IMR-90 (cell line): Measurements from ENCODE around the gene GIMAP5. TPM values are rescaled to one million over a fixed set of nuclear protein-coding genes. Genes with fewer than 3 reads are reported as not detected.

ENCODE experiments used
- ATAC-seq: fragments of 200-7000 bp; cut with Tn5 transposase; 2 replicates; pipeline ENCODE4 v1.9.1; 2020; ENCODE audit warnings: low read depth, mild to moderate bottlenecking, moderate library complexity
- BruUV-seq: library from RNA; stranded (reverse); fragments of 400-500 nt; replicated peaks from 2 replicates; lab custom pipeline; 2021; lab: Mats Ljungman, UMichigan
- CTCF ChIA-PET: fragments of 300-600 bp; formaldehyde crosslinking; extraction: SDS; loops from one replicate; lab custom pipeline; 2021; ENCODE audit warnings: antibody characterized with exemption; lab: Yijun Ruan, JAX
- POLR2A ChIA-PET: fragments of 300-600 bp; sonication (Branson Sonifier 250); formaldehyde crosslinking; loops from one replicate; lab custom pipeline; 2022; ENCODE audit warnings: antibody characterized with exemption; ENCODE audit not compliant: unreplicated experiment; lab: Charles Lee
- DNase-seq: peaks from one replicate; pipeline ENCODE4 v3.0.0; 2013
- H2AFZ ChIP-seq: replicated peaks from 2 replicates; pipeline ENCODE3; 2013; ENCODE audit warnings: low read length, mild to moderate bottlenecking; ENCODE audit not compliant: poor library complexity
- H2AK5ac ChIP-seq: 2 replicates; pipeline ENCODE4 v1.6.1; 2013; ENCODE audit warnings: low read depth, low read length, inconsistent platforms
- H2AK9ac ChIP-seq: replicated peaks from 2 replicates; pipeline ENCODE3; 2013; ENCODE audit warnings: mild to moderate bottlenecking, low read depth, low read length, moderate library complexity; ENCODE audit not compliant: poor library complexity
- H2BK120ac ChIP-seq: 2 replicates; pipeline ENCODE4 v1.6.1; 2013; ENCODE audit warnings: low read depth, low read length, inconsistent platforms
- H2BK15ac ChIP-seq: 3 replicates; pipeline ENCODE4 v1.6.1; 2013; ENCODE audit warnings: low read depth, low read length, inconsistent platforms
- H2BK20ac ChIP-seq: 2 replicates; pipeline ENCODE4 v1.6.1; 2013; ENCODE audit warnings: low read depth, mild to moderate bottlenecking, inconsistent platforms, low read length, moderate library complexity
- H2BK5ac ChIP-seq: 2 replicates; pipeline ENCODE4 v1.6.1; 2013; ENCODE audit warnings: mild to moderate bottlenecking, low read depth, low read length, inconsistent platforms; ENCODE audit not compliant: poor library complexity, severe bottlenecking
- H3K14ac ChIP-seq: replicated peaks from 2 replicates; pipeline ENCODE4 v1.6.1; 2013; ENCODE audit warnings: low read depth, low read length, inconsistent platforms
- H3K18ac ChIP-seq: 2 replicates; pipeline ENCODE4 v1.6.1; 2013; ENCODE audit warnings: low read depth, low read length, control low read depth
- H3K23ac ChIP-seq: 2 replicates; pipeline ENCODE4 v1.6.1; 2013; ENCODE audit warnings: low read depth, low read length, inconsistent platforms
- H3K27ac ChIP-seq: 2 replicates; pipeline ENCODE4 v1.5.1; 2013; ENCODE audit warnings: mild to moderate bottlenecking, control low read depth, low read length; ENCODE audit not compliant: insufficient read depth
- H3K27me3 ChIP-seq: 2 replicates; pipeline ENCODE4 v1.6.1; 2013; ENCODE audit warnings: low read length; ENCODE audit not compliant: control insufficient read depth, insufficient read depth
- H3K36me3 ChIP-seq: 2 replicates; pipeline ENCODE4 v1.6.1; 2013; ENCODE audit warnings: low read length, mixed read lengths; ENCODE audit not compliant: control insufficient read depth, insufficient read depth
- H3K4ac ChIP-seq: 2 replicates; pipeline ENCODE4 v1.6.1; 2013; ENCODE audit warnings: low read depth, low read length, inconsistent platforms
- H3K4me1 ChIP-seq: 2 replicates; pipeline ENCODE4 v1.6.1; 2013; ENCODE audit warnings: low read length, mixed read lengths; ENCODE audit not compliant: control insufficient read depth, insufficient read depth
- H3K4me2 ChIP-seq: 2 replicates; pipeline ENCODE4 v1.6.1; 2013; ENCODE audit warnings: low read depth, mild to moderate bottlenecking, control low read depth, low read length, moderate library complexity
- H3K4me3 ChIP-seq: 2 replicates; pipeline ENCODE4 v1.5.1; 2013; ENCODE audit warnings: low read depth, mild to moderate bottlenecking, control low read depth, low read length, moderate library complexity; ENCODE audit not compliant: insufficient read depth
- H3K56ac ChIP-seq: 2 replicates; pipeline ENCODE4 v1.6.1; 2013; ENCODE audit warnings: low read length, inconsistent platforms; ENCODE audit not compliant: insufficient read depth; ENCODE audit errors: extremely low read depth
- H3K79me1 ChIP-seq, 2 experiments: 2 replicates each; pipeline ENCODE4 v1.6.1; 2013; ENCODE audit warnings: low read length in 2 of 2, inconsistent platforms in 1 of 2, low read depth in 1 of 2
- H3K9ac ChIP-seq: 2 replicates; pipeline ENCODE4 v1.6.1; 2013; ENCODE audit warnings: low read depth, low read length, control low read depth
- H3K9me1 ChIP-seq: 2 replicates; pipeline ENCODE4 v1.6.1; 2013; ENCODE audit warnings: low read length, inconsistent platforms; ENCODE audit not compliant: insufficient read depth
- H3K9me3 ChIP-seq: 2 replicates; pipeline ENCODE4 v1.6.1; 2013; ENCODE audit warnings: low read length; ENCODE audit not compliant: control insufficient read depth, insufficient read depth
- H4K20me1 ChIP-seq: 2 replicates; pipeline ENCODE4 v1.6.1; 2013; ENCODE audit warnings: low read length, inconsistent platforms; ENCODE audit not compliant: insufficient read depth
- H4K5ac ChIP-seq: 2 replicates; pipeline ENCODE4 v1.6.1; 2013; ENCODE audit warnings: mild to moderate bottlenecking, low read depth, low read length, control low read depth
- H4K8ac ChIP-seq, 2 experiments: 2 replicates each; pipeline ENCODE4 v1.6.1; 2013; ENCODE audit warnings: low read depth in 2 of 2, low read length in 2 of 2, control low read depth in 1 of 2, inconsistent platforms in 1 of 2
- H4K91ac ChIP-seq: 2 replicates; pipeline ENCODE4 v1.6.1; 2013; ENCODE audit warnings: low read depth, low read length, inconsistent platforms; ENCODE audit not compliant: insufficient read depth
- CEBPB ChIP-seq: IDR thresholded peaks from 2 replicates; pipeline ENCODE4 v1.6.1; 2012; ENCODE audit warnings: low read depth, low read length, improper control_type of control experiment
- MAFK ChIP-seq: IDR thresholded peaks from 2 replicates; pipeline ENCODE4 v1.6.1; 2012; ENCODE audit warnings: low read depth, low read length, improper control_type of control experiment
- NFE2L2 ChIP-seq: fragments of 150-350 bp; IDR thresholded peaks from 2 replicates; pipeline ENCODE4 v1.6.1; 2016; ENCODE audit warnings: low read depth, mild to moderate bottlenecking, low read length
- POLR2A ChIP-seq: IDR thresholded peaks from 2 replicates; pipeline ENCODE4 v1.6.1; 2012; ENCODE audit warnings: mild to moderate bottlenecking, low read depth, low read length
- RCOR1 ChIP-seq: IDR thresholded peaks from 2 replicates; pipeline ENCODE4 v1.6.1; 2012; ENCODE audit warnings: mild to moderate bottlenecking, low read length, improper control_type of control experiment; ENCODE audit not compliant: insufficient replicate concordance
- WGBS, 2 experiments: methylation state at CpG; one replicate each; pipeline versions ENCODE4 v1.1.5 to v1.1.7; 2013; ENCODE audit warnings: missing lambda C conversion rate in 2 of 2; ENCODE audit not compliant: insufficient read length in 1 of 2; ENCODE audit errors: extremely low coverage in 2 of 2; 5-methylcytosine and 5-hydroxymethylcytosine counted together
- dilution Hi-C: fragments of 300-500 bp; cut with HindIII; formaldehyde crosslinking; loops from one replicate; pipeline ENCODE4 v1.14.3; 2018; ENCODE audit warnings: low sequenced_read_pairs; ENCODE audit not compliant: unreplicated experiment
- in situ Hi-C: fragments of 300-500 bp; cut with MboI; formaldehyde crosslinking; loops from 3 replicates; pipeline ENCODE4 v1.14.3; 2019; ENCODE audit warnings: low sequenced_read_pairs, inconsistent platforms, mixed read lengths
- intact Hi-C: fragments of 100-400 bp; cut with micrococcal nuclease; formaldehyde crosslinking; loops from 2 replicates; pipeline ENCODE4 v1.10.0; 2022
- polyA plus RNA-seq, 3 experiments: library from polyadenylated mRNA; depleted of rRNA; stranded (reverse); fragments of >200 nt; gene quantifications; 2 replicates each; pipeline ENCODE4 v1.2.3, GENCODE V29; 2012; ENCODE audit warnings: low replicate concordance in 1 of 3
- total RNA-seq: library from RNA; depleted of rRNA; stranded (reverse); fragments of >200 nt; gene quantifications from 2 replicates; pipeline ENCODE4 v1.2.3, GENCODE V29; 2012
- TF ChIP-seq, protein P1 (sequence below): fragments of 150-350 bp; IDR thresholded peaks from 2 replicates; pipeline ENCODE4 v1.6.1; 2017; ENCODE audit warnings: mild to moderate bottlenecking, antibody characterized with exemption, low read length, low read depth
- TF ChIP-seq, protein P2 (sequence below): fragments of 150-350 bp; IDR thresholded peaks from 2 replicates; pipeline ENCODE4 v1.6.1; 2016; ENCODE audit warnings: low read depth, mild to moderate bottlenecking, low read length, moderate library complexity, borderline replicate concordance

The GIMAP5 gene
- total and polyA plus RNA-seq, 2 of the 4 experiments (the other 2 are of a cell fraction): not detected

DNA sequence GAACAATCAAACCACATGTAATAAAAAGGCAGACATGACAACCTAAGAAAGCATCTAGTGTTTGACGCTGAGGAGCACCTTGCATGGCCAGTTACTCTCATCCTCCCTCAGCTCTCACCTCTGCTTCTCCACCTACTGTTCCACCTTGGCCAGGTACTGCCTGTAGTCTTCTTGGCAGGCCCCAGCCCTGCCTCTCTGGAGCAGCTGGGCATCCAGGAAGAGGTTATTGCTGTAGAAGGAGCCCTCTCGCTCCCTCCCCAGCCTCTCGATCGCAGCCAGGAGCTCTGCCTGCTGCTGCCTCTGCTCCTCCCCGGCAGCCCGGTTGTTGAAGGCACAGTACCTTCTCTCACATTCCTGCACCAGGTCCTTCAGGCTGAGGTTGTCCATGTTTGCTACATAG lies 9.7 kb downstream of the GIMAP5 start:
- Histone ChIP-seq H2BK15ac (no peak overlapping the region), H3K18ac (no peak overlapping the region), H3K23ac (no peak overlapping the region), H4K5ac (no peak overlapping the region), H2BK5ac (no peak overlapping the region), H4K91ac (no peak overlapping the region), H3K27me3 (no peaks in the 10 kb centered on the region; the same call in 1 of the 2 replicates), H4K20me1 (no peaks in the 10 kb centered on the region), H2AFZ (no peak overlapping the region), H3K4me1 (no peaks in the 10 kb centered on the region), H2AK5ac (no peak overlapping the region), H2BK120ac (no peak overlapping the region), H3K9me3 (no peaks in the 10 kb centered on the region), H3K79me1 (no peaks in the 10 kb centered on the region), H3K4me3 (no peak overlapping the region), H2BK20ac (no peak overlapping the region), H4K8ac (no peak overlapping the region), H3K4me2 (no peak overlapping the region), H3K9me1 (no peaks in the 10 kb centered on the region), H3K56ac (no peak overlapping the region), H3K14ac (no peak overlapping the region), H3K4ac (no peak overlapping the region), H3K27ac (no peak overlapping the region), H3K9ac (no peak overlapping the region), H2AK9ac (no peak overlapping the region), H3K36me3 (no peaks in the 10 kb centered on the region)
- intact Hi-C loops (no loop called here), dilution Hi-C loops (no loop called here), in situ Hi-C loops (loop anchor here (25.0 kb wide), 1 partner anchor 435 kb away; the partner anchor contains the start of genes ACTR3C and LRRC61)
- ChIA-PET CTCF (interaction anchor here (1.0 kb wide), 1 partner anchor 10 kb away, joined by 3 read pairs; no protein-coding TSS in a partner anchor), POLR2A (no interaction called here)
- WGBS, 2 experiments: 80% methylated on average over 1 of the region's 6 CpGs; no CpG with 5 or more reads in 1 of the 2 experiments
- DNase-seq (no peak), ATAC-seq (no peak)
- no TSS peak for BruUV-seq
- TF ChIP-seq POLR2A: no peak
- TF ChIP-seq, protein P1, sequence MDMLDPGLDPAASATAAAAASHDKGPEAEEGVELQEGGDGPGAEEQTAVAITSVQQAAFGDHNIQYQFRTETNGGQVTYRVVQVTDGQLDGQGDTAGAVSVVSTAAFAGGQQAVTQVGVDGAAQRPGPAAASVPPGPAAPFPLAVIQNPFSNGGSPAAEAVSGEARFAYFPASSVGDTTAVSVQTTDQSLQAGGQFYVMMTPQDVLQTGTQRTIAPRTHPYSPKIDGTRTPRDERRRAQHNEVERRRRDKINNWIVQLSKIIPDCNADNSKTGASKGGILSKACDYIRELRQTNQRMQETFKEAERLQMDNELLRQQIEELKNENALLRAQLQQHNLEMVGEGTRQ: no peak
- no peak for TF ChIP-seq RCOR1
- no peak for TF ChIP-seq CEBPB
- TF ChIP-seq MAFK: no peak
- TF ChIP-seq, protein P2, sequence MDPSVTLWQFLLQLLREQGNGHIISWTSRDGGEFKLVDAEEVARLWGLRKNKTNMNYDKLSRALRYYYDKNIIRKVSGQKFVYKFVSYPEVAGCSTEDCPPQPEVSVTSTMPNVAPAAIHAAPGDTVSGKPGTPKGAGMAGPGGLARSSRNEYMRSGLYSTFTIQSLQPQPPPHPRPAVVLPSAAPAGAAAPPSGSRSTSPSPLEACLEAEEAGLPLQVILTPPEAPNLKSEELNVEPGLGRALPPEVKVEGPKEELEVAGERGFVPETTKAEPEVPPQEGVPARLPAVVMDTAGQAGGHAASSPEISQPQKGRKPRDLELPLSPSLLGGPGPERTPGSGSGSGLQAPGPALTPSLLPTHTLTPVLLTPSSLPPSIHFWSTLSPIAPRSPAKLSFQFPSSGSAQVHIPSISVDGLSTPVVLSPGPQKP: no peak
- no peak for TF ChIP-seq NFE2L2
